GM12878 (cell line): ENCODE results near the gene FOXD3. TPM values are rescaled to one million over a fixed set of nuclear protein-coding genes. Genes with fewer than 3 reads are reported as not detected.
A peak's percentile ranks its signal among the peaks of the same experiment; 100 is the strongest.

Source experiments
- ATAC-seq: fragments of 200-7000 bp; cut with Tn5 transposase; 3 replicates; pipeline ENCODE4 v1.9.1; 2020; ENCODE audit warnings: mild to moderate bottlenecking, moderate library complexity
- BruUV-seq: library from RNA; stranded (reverse); fragments of 400-500 nt; replicated peaks from 2 replicates; lab custom pipeline; 2021; lab: Mats Ljungman, UMichigan
- CTCF ChIA-PET: fragments of 300-600 bp; sonication (Branson Sonifier 250); formaldehyde crosslinking; extraction: SDS; loops from one replicate; lab custom pipeline; 2021; ENCODE audit warnings: inconsistent platforms; lab: Yijun Ruan, JAX
- POLR2A ChIA-PET: fragments of 350-600 bp; formaldehyde crosslinking; extraction: SDS; loops from one replicate; lab custom pipeline; 2021; ENCODE audit warnings: inconsistent platforms; lab: Charles Lee
- RAD21 ChIA-PET: fragments of 300-600 bp; sonication (Branson Sonifier 250); formaldehyde crosslinking; loops from one replicate; lab custom pipeline; 2023; ENCODE audit warnings: antibody characterized with exemption; ENCODE audit not compliant: unreplicated experiment; lab: Charles Lee
- SMC1A ChIA-PET: fragments of 300-600 bp; sonication (Branson Sonifier 250); formaldehyde crosslinking; loops from one replicate; lab custom pipeline; 2023; ENCODE audit not compliant: unreplicated experiment, uncharacterized antibody; lab: Charles Lee
- DNase-seq: peaks from one replicate; pipeline ENCODE4 v3.0.0-alpha.2; 2011; ENCODE audit warnings: low read depth, low spot score
- FAIRE-seq: peaks from 3 replicates; lab custom pipeline; 2011; peaks lifted over from hg19 to GRCh38; lab: Jason Lieb, UNC
- H2AFZ ChIP-seq: 2 replicates; pipeline ENCODE4 v1.6.0; 2011; ENCODE audit warnings: low read depth, low read length, control low read depth; ENCODE audit not compliant: control insufficient read depth
- H3K27ac ChIP-seq: 2 replicates; pipeline ENCODE4 v1.5.1; 2011; ENCODE audit warnings: control low read depth; ENCODE audit not compliant: control insufficient read depth, insufficient read depth
- H3K27me3 ChIP-seq, 2 experiments: replicated peaks in 1 of 2; 2 replicates each; pipeline versions ENCODE4 v1.6.0 to v1.6.1; 2011; ENCODE audit warnings: low read length in 1 of 2; ENCODE audit not compliant: control insufficient read depth in 2 of 2, insufficient read depth in 2 of 2
- H3K36me3 ChIP-seq, 2 experiments: 2 replicates each; pipeline ENCODE4 v1.5.1; 2011; ENCODE audit warnings: low read length in 1 of 2; ENCODE audit not compliant: control insufficient read depth in 2 of 2, insufficient read depth in 2 of 2
- H3K4me1 ChIP-seq: 2 replicates; pipeline ENCODE4 v1.6.1; 2011; ENCODE audit warnings: mild to moderate bottlenecking, low read length, moderate library complexity, mixed read lengths; ENCODE audit not compliant: control insufficient read depth, insufficient read depth
- H3K4me2 ChIP-seq: 2 replicates; pipeline ENCODE4 v1.6.0; 2011; ENCODE audit warnings: control low read depth; ENCODE audit not compliant: control insufficient read depth, insufficient read depth
- H3K4me3 ChIP-seq: fragments of 200-600 bp; sonication (generic); 2 replicates; pipeline ENCODE4 v1.5.1; 2016
- H3K79me2 ChIP-seq: 2 replicates; pipeline ENCODE4 v1.6.0; 2011; ENCODE audit warnings: low read length; ENCODE audit not compliant: control insufficient read depth, insufficient read depth
- H3K9ac ChIP-seq: 2 replicates; pipeline ENCODE4 v1.8.0; 2011; ENCODE audit warnings: low read length, control low read depth, mixed read lengths; ENCODE audit not compliant: control insufficient read depth, insufficient read depth
- H3K9me3 ChIP-seq: replicated peaks from 3 replicates; pipeline ENCODE4 v1.5.1; 2011; ENCODE audit warnings: mild to moderate bottlenecking, low read length; ENCODE audit not compliant: control insufficient read depth, insufficient read depth
- H4K20me1 ChIP-seq: 2 replicates; pipeline ENCODE4 v1.6.0; 2011; ENCODE audit not compliant: control insufficient read depth, insufficient read depth
- BACH1 ChIP-seq: fragments of 450-650 bp; IDR thresholded peaks from 2 replicates; pipeline ENCODE4 v1.6.1; 2017; ENCODE audit warnings: mild to moderate bottlenecking, borderline replicate concordance
- CBX3 ChIP-seq: fragments of 200-600 bp; sonication (generic); IDR thresholded peaks from 2 replicates; pipeline ENCODE4 v1.6.1; 2016; ENCODE audit warnings: low read depth, borderline replicate concordance
- FOXM1 ChIP-seq: IDR thresholded peaks from 2 replicates; pipeline ENCODE4 v1.6.1; 2012; ENCODE audit warnings: low read depth, mild to moderate bottlenecking, inconsistent platforms, low read length, moderate library complexity
- GABPA ChIP-seq: IDR thresholded peaks from 2 replicates; pipeline ENCODE4 v1.6.1; 2014; ENCODE audit warnings: antibody characterized with exemption, low read depth, mild to moderate bottlenecking, inconsistent platforms
- MAX ChIP-seq: IDR thresholded peaks from 2 replicates; pipeline ENCODE4 v1.6.1; 2012; ENCODE audit warnings: low read depth, low read length, improper control_type of control experiment
- NFYB ChIP-seq: IDR thresholded peaks from 2 replicates; pipeline ENCODE4 v1.6.1; 2011; ENCODE audit warnings: low read depth, mild to moderate bottlenecking, low read length, improper control_type of control experiment, moderate library complexity; ENCODE audit not compliant: insufficient read depth
- RBBP5 ChIP-seq: fragments of 200-600 bp; sonication (generic); conservative IDR thresholded peaks from 2 replicates; pipeline ENCODE4 v1.6.1; 2016
- SP1 ChIP-seq: IDR thresholded peaks from one replicate; pipeline ENCODE4 v1.6.1; 2011; ENCODE audit warnings: low read depth, low read length
- SPI1 ChIP-seq: IDR thresholded peaks from 2 replicates; pipeline ENCODE4 v1.6.1; 2011; ENCODE audit warnings: low read depth, mild to moderate bottlenecking, low read length, moderate library complexity, borderline replicate concordance; ENCODE audit not compliant: insufficient read depth
- SUPT20H ChIP-seq: IDR thresholded peaks from 2 replicates; pipeline ENCODE4 v1.6.1; 2011; ENCODE audit warnings: low read depth, mild to moderate bottlenecking, low read length, moderate library complexity, borderline replicate concordance; ENCODE audit not compliant: control insufficient read depth
- WGBS: methylation state at CpG from one replicate; pipeline ENCODE4 v1.1.6; 2016; ENCODE audit warnings: low lambda C conversion rate; ENCODE audit not compliant: insufficient replicate concordance, insufficient coverage; ENCODE audit errors: missing lambda C conversion rate; 5-methylcytosine and 5-hydroxymethylcytosine counted together
- in situ Hi-C: fragments of 300-500 bp; cut with MboI; formaldehyde crosslinking; loops from 9 replicates; pipeline ENCODE4 v1.14.3; 2018; ENCODE audit warnings: mixed read lengths
- intact Hi-C: fragments of 100-400 bp; cut with micrococcal nuclease; formaldehyde crosslinking; loops from one replicate; pipeline ENCODE4 v1.14.2; 2022; ENCODE audit not compliant: unreplicated experiment
- polyA plus RNA-seq, 11 experiments: library from polyadenylated mRNA; depleted of rRNA in 4 of 11; unstranded in 6 of 11; stranded (reverse) in 5 of 11; fragments of >200 nt; fragmentation: Nextera tagmentation in 4 of 11; fragmentation: Illumina TruSeq in 1 of 11; extraction: Ambion mirVana in 4 of 11; extraction: Trizol in 1 of 11; gene quantifications; 1 replicate in 1 of 11; 2 replicates in 10 of 11; pipeline versions ENCODE4 v1.2.1 to v1.2.3, GENCODE V29; 2011 to 2016; ENCODE audit warnings: inconsistent platforms in 2 of 11, missing spikeins in 2 of 11, low read depth in 1 of 11
- total RNA-seq, 4 experiments: library from RNA; depleted of rRNA in 3 of 4; stranded (reverse); fragments of >200 nt in 3 of 4; fragmentation: Illumina TruSeq in 1 of 4; extraction: Trizol in 1 of 4; gene quantifications; 2 replicates each; pipeline versions ENCODE4 v1.2.1 to v1.2.3, GENCODE V29; 2013 to 2021

Gene FOXD3
- total and polyA plus RNA-seq, 10 of the 15 experiments (the other 5 are each of a cell fraction or from before 2014, with no cell fraction given) = not detected

- no peak for TF ChIP-seq NFYB
- TF ChIP-seq GABPA = no peak
- TF ChIP-seq MAX = no peak
These were observed 1.1 kb upstream of the FOXD3 start (continued) for GRCh38 chr1:63321066-63321784.

- CTCF ChIA-PET = no interaction called here
- SMC1A ChIA-PET = no interaction called here
- no peak for DNase-seq
- FAIRE-seq = no peak
- H3K9me3 ChIP-seq = peaks cover 1% of the 10 kb centered on the region; the same call in 2 of the 3 replicates
- TF ChIP-seq SUPT20H (no peak), FOXM1 (no peak), MAX (no peak), BACH1 (no peak), RBBP5 (no peak), CBX3 (no peak), SPI1 (no peak), SP1 (no peak)
- H3K27me3 ChIP-seq = peaks cover 9 to 55% of the 10 kb centered on the region in 2 experiments
- WGBS = 10% methylated on average over 12 of the region's 12 CpGs
- in situ Hi-C loops (no loop called here), intact Hi-C loops (no loop called here)
- H3K27ac ChIP-seq = no peak overlapping the region
- no peak overlapping the region; the same call in 1 of the 2 replicates for H3K9ac ChIP-seq
- H3K4me1 ChIP-seq = no peaks in the 10 kb centered on the region; the same call in 1 of the 2 replicates
- no TSS peak for BruUV-seq
- H3K4me2 ChIP-seq = peak overlapping the region; percentile 82
- RAD21 ChIA-PET = no interaction called here
- POLR2A ChIA-PET = no interaction called here
- no peak for ATAC-seq
- no peaks in the 10 kb centered on the region for H4K20me1 ChIP-seq
- no peaks in the 10 kb centered on the region for H3K36me3 ChIP-seq
- H3K79me2 ChIP-seq = no peaks in the 10 kb centered on the region
- peak overlapping the region; percentile 75 for H3K4me3 ChIP-seq
- peak overlapping the region; percentile 87 for H2AFZ ChIP-seq
These were observed 618 bp upstream of the FOXD3 start for GRCh38 chr1:63321785-63322113.
